H1 (cell line): Measurements from ENCODE around the gene ADD1. TPM values are rescaled to one million over a fixed set of nuclear protein-coding genes. Genes with fewer than 3 reads are reported as not detected.

Source experiments
- CTCF ChIA-PET: fragments of 300-600 bp; sonication (Branson Sonifier 250); formaldehyde crosslinking; loops from one replicate; lab custom pipeline; 2021; ENCODE audit not compliant: partially characterized antibody; lab: Charles Lee
- POLR2A ChIA-PET: fragments of 300-600 bp; sonication (Branson Sonifier 250); formaldehyde crosslinking; loops from one replicate; lab custom pipeline; 2021; ENCODE audit warnings: inconsistent platforms; ENCODE audit not compliant: partially characterized antibody; lab: Charles Lee
- DNase-seq, 2 experiments: peaks; one replicate each; pipeline versions ENCODE4 v3.0.0 to v3.0.0-alpha.2; 2010 to 2022; ENCODE audit warnings: low spot score in 2 of 2, low read depth in 1 of 2, mixed read lengths in 1 of 2
- FAIRE-seq: peaks from 2 replicates; lab custom pipeline; 2011; peaks lifted over from hg19 to GRCh38; lab: Jason Lieb, UNC
- H2AFZ ChIP-seq: 2 replicates; pipeline ENCODE4 v1.8.1; 2012; ENCODE audit warnings: low read length, inconsistent platforms
- H2AK5ac ChIP-seq: 2 replicates; pipeline ENCODE4 v1.6.1; 2013; ENCODE audit warnings: low read depth, low read length
- H2BK120ac ChIP-seq: replicated peaks from 2 replicates; pipeline ENCODE3; 2013; ENCODE audit warnings: low read depth, low read length, inconsistent platforms
- H2BK12ac ChIP-seq: 2 replicates; pipeline ENCODE4 v1.6.1; 2013; ENCODE audit warnings: low read depth, low read length
- H2BK15ac ChIP-seq: 2 replicates; pipeline ENCODE4 v1.6.1; 2013; ENCODE audit warnings: low read length
- H2BK20ac ChIP-seq: 2 replicates; pipeline ENCODE4 v1.6.1; 2013; ENCODE audit warnings: low read length
- H2BK5ac ChIP-seq: 2 replicates; pipeline ENCODE4 v1.6.1; 2013; ENCODE audit warnings: low read depth, low read length
- H3K14ac ChIP-seq: 2 replicates; pipeline ENCODE4 v1.6.1; 2013; ENCODE audit warnings: inconsistent platforms; ENCODE audit not compliant: insufficient read length
- H3K18ac ChIP-seq: 2 replicates; pipeline ENCODE4 v1.6.1; 2013; ENCODE audit warnings: low read length; ENCODE audit errors: extremely low read depth
- H3K23ac ChIP-seq: 2 replicates; pipeline ENCODE4 v1.6.1; 2013; ENCODE audit warnings: inconsistent platforms; ENCODE audit not compliant: insufficient read length
- H3K23me2 ChIP-seq: 2 replicates; pipeline ENCODE4 v1.6.1; 2013; ENCODE audit warnings: low read depth, low read length
- H3K27ac ChIP-seq: 2 replicates; pipeline ENCODE4 v1.6.1; 2011; ENCODE audit warnings: low read depth, low read length, inconsistent platforms
- H3K27me3 ChIP-seq, 4 experiments: replicated peaks in 1 of 4; 1 replicate in 1 of 4; 2 replicates in 3 of 4; pipeline versions ENCODE4 v1.6.1 to v1.8.1; 2011 to 2013; ENCODE audit warnings: low read length in 3 of 4, mild to moderate bottlenecking in 3 of 4, inconsistent platforms in 2 of 4, mixed read lengths in 2 of 4, moderate library complexity in 1 of 4; ENCODE audit not compliant: control insufficient read depth in 3 of 4, insufficient read depth in 3 of 4; ENCODE audit errors: extremely low read depth in 1 of 4
- H3K36me3 ChIP-seq, 4 experiments: 2 replicates each; pipeline versions ENCODE4 v1.6.1 to v1.8.1; 2011 to 2013; ENCODE audit warnings: mild to moderate bottlenecking in 4 of 4, low read length in 3 of 4, moderate library complexity in 2 of 4, control low read depth in 1 of 4, inconsistent platforms in 1 of 4; ENCODE audit not compliant: insufficient read depth in 4 of 4, control insufficient read depth in 2 of 4
- H3K4ac ChIP-seq: replicated peaks from 2 replicates; pipeline ENCODE3; 2013; ENCODE audit warnings: low read length, low read depth, mixed read lengths, inconsistent platforms; ENCODE audit not compliant: insufficient read length
- H3K4me1 ChIP-seq, 4 experiments: replicated peaks in 1 of 4; 1 replicate in 1 of 4; 2 replicates in 3 of 4; pipeline versions ENCODE4 v1.6.1 to v1.8.1; 2011 to 2013; ENCODE audit warnings: low read length in 3 of 4, inconsistent platforms in 2 of 4, mixed read lengths in 1 of 4; ENCODE audit not compliant: insufficient read depth in 4 of 4, control insufficient read depth in 3 of 4
- H3K4me2 ChIP-seq, 2 experiments: 2 replicates each; pipeline versions ENCODE4 v1.6.1 to v1.8.1; 2011 to 2013; ENCODE audit warnings: low read depth in 2 of 2, low read length in 2 of 2, control low read depth in 1 of 2, inconsistent platforms in 1 of 2, mild to moderate bottlenecking in 1 of 2; ENCODE audit not compliant: insufficient read depth in 1 of 2
- H3K4me3 ChIP-seq, 4 experiments: fragments of 200-600, 300-600 bp in 1 of 4; sonication (generic), shearing (Covaris generic), sonication (Bioruptor Twin) in 1 of 4; 2 replicates each; pipeline versions ENCODE4 v1.5.1 to v1.8.1; 2011 to 2016; ENCODE audit warnings: low read length in 4 of 4, low read depth in 3 of 4, control low read depth in 2 of 4, inconsistent platforms in 2 of 4, mild to moderate bottlenecking in 2 of 4, mixed read lengths in 1 of 4, moderate library complexity in 1 of 4; ENCODE audit not compliant: insufficient read depth in 2 of 4; ENCODE audit errors: extremely low read depth in 1 of 4
- H3K56ac ChIP-seq: replicated peaks from 2 replicates; pipeline ENCODE3; 2013; ENCODE audit warnings: low read depth, mild to moderate bottlenecking, mixed read lengths, low read length, inconsistent platforms; ENCODE audit not compliant: insufficient read length
- H3K79me1 ChIP-seq: 2 replicates; pipeline ENCODE4 v1.6.1; 2013; ENCODE audit warnings: low read depth, low read length, control low read depth
- H3K79me2 ChIP-seq, 2 experiments: 2 replicates each; pipeline versions ENCODE4 v1.6.1 to v1.8.1; 2012 to 2013; ENCODE audit warnings: low read length in 2 of 2, mild to moderate bottlenecking in 2 of 2, inconsistent platforms in 1 of 2; ENCODE audit not compliant: insufficient read depth in 2 of 2, control insufficient read depth in 1 of 2
- H3K9ac ChIP-seq, 4 experiments: replicated peaks in 1 of 4; 1 replicate in 1 of 4; 2 replicates in 3 of 4; pipeline versions ENCODE4 v1.6.1 to v1.8.1; 2011 to 2013; ENCODE audit warnings: low read depth in 3 of 4, low read length in 3 of 4, control low read depth in 2 of 4, mild to moderate bottlenecking in 2 of 4, moderate library complexity in 2 of 4, inconsistent platforms in 1 of 4; ENCODE audit errors: extremely low read depth in 1 of 4
- H3K9me3 ChIP-seq, 2 experiments: 2 replicates each; pipeline versions ENCODE4 v1.6.1 to v1.8.1; 2012 to 2013; ENCODE audit warnings: mild to moderate bottlenecking in 2 of 2, moderate library complexity in 2 of 2, control low read depth in 1 of 2, inconsistent platforms in 1 of 2, low read depth in 1 of 2, low read length in 1 of 2, mixed read lengths in 1 of 2; ENCODE audit not compliant: insufficient read depth in 2 of 2
- H4K20me1 ChIP-seq, 2 experiments: replicated peaks in 1 of 2; 2 replicates each; pipeline versions ENCODE3 to v1.8.1; 2011 to 2013; ENCODE audit warnings: inconsistent platforms in 2 of 2, low read length in 2 of 2, mild to moderate bottlenecking in 1 of 2; ENCODE audit not compliant: insufficient read depth in 2 of 2, control insufficient read depth in 1 of 2
- H4K5ac ChIP-seq: 2 replicates; pipeline ENCODE4 v1.6.1; 2013; ENCODE audit warnings: low read length, low read depth, mixed read lengths, inconsistent platforms; ENCODE audit not compliant: insufficient read length
- H4K8ac ChIP-seq: 2 replicates; pipeline ENCODE4 v1.8.0; 2013; ENCODE audit warnings: mild to moderate bottlenecking, moderate library complexity, low read length, inconsistent platforms; ENCODE audit not compliant: insufficient read depth; ENCODE audit errors: extremely low read depth
- H4K91ac ChIP-seq: replicated peaks from 2 replicates; pipeline ENCODE3; 2013; ENCODE audit warnings: low read length, mixed read lengths, inconsistent platforms; ENCODE audit not compliant: insufficient read length
- ATF3 ChIP-seq: IDR thresholded peaks from 2 replicates; pipeline ENCODE4 v1.6.1; 2011; ENCODE audit warnings: low read depth, mild to moderate bottlenecking, low read length; ENCODE audit not compliant: insufficient read depth
- BACH1 ChIP-seq: IDR thresholded peaks from 2 replicates; pipeline ENCODE4 v1.6.1; 2012; ENCODE audit warnings: low read length, improper control_type of control experiment
- BCL11A ChIP-seq, 2 experiments: IDR thresholded peaks; one replicate each; pipeline ENCODE4 v1.6.1; 2011; ENCODE audit warnings: low read depth in 2 of 2, low read length in 2 of 2, mild to moderate bottlenecking in 2 of 2
- CBX5 ChIP-seq: fragments of 300-800, 300-1000 bp; sonication (generic); IDR thresholded peaks from 2 replicates; pipeline ENCODE4 v1.7.1; 2016; ENCODE audit warnings: antibody characterized with exemption, low read length, low read depth
- CHD1 ChIP-seq: IDR thresholded peaks from 2 replicates; pipeline ENCODE4 v1.6.1; 2012; ENCODE audit warnings: low read depth, low read length, improper control_type of control experiment
- FOSL1 ChIP-seq: IDR thresholded peaks from 2 replicates; pipeline ENCODE4 v1.6.1; 2011; ENCODE audit warnings: mild to moderate bottlenecking, low read depth, low read length, moderate library complexity; ENCODE audit not compliant: insufficient read depth
- NRF1 ChIP-seq: IDR thresholded peaks from 2 replicates; pipeline ENCODE4 v1.6.1; 2011; ENCODE audit warnings: mild to moderate bottlenecking, low read depth, low read length, improper control_type of control experiment
- RAD21 ChIP-seq, 2 experiments: IDR thresholded peaks in 1 of 2; conservative IDR thresholded peaks in 1 of 2; 2 replicates each; pipeline ENCODE4 v1.6.1; 2011; ENCODE audit warnings: low read depth in 2 of 2, low read length in 2 of 2, improper control_type of control experiment in 1 of 2, inconsistent platforms in 1 of 2, mild to moderate bottlenecking in 1 of 2, moderate library complexity in 1 of 2
- RFX5 ChIP-seq: IDR thresholded peaks from 2 replicates; pipeline ENCODE4 v1.6.1; 2011; ENCODE audit warnings: low read depth, low read length, improper control_type of control experiment, borderline replicate concordance
- SIRT6 ChIP-seq: IDR thresholded peaks from one replicate; pipeline ENCODE4 v1.7.1; 2012; ENCODE audit warnings: low read length, inconsistent platforms
- TAF1 ChIP-seq: IDR thresholded peaks from 2 replicates; pipeline ENCODE4 v1.6.1; 2011; ENCODE audit warnings: mild to moderate bottlenecking, low read depth, low read length
- TBP ChIP-seq: IDR thresholded peaks from 2 replicates; pipeline ENCODE4 v1.6.1; 2011; ENCODE audit warnings: low read depth, low read length, improper control_type of control experiment
- WGBS, 2 experiments: shearing (Covaris generic) in 1 of 2; methylation state at CpG; one replicate each; pipeline versions ENCODE4 v1.1.6 to v1.1.7; 2013 to 2015; ENCODE audit warnings: low lambda C conversion rate in 2 of 2, mixed read lengths in 2 of 2, inconsistent platforms in 1 of 2, low coverage in 1 of 2, missing lambda C conversion rate in 1 of 2; ENCODE audit not compliant: insufficient replicate concordance in 2 of 2, insufficient coverage in 1 of 2, insufficient read length in 1 of 2; ENCODE audit errors: extremely low coverage in 1 of 2, missing lambda C conversion rate in 1 of 2; 5-methylcytosine and 5-hydroxymethylcytosine counted together
- polyA plus RNA-seq, 7 experiments: library from polyadenylated mRNA; depleted of rRNA in 3 of 7; stranded (reverse) in 5 of 7; unstranded in 2 of 7; fragments of >200 nt in 5 of 7; fragments of 200-250 nt in 2 of 7; gene quantifications; 1 replicate in 5 of 7; 2 replicates in 1 of 7; 4 replicates in 1 of 7; pipeline versions ENCODE4 v1.2.1 to v1.2.3, GENCODE V29; 2011 to 2013; ENCODE audit warnings: missing spikeins in 2 of 7, mixed read lengths in 2 of 7
- total RNA-seq: library from RNA; stranded (reverse); fragmentation: NEBNext Ultra II Directional; extraction: Animal tissue kit (Norgen Biotek cat#: 25700); gene quantifications from 2 replicates; pipeline ENCODE4 v1.2.1, GENCODE V29; 2021

Gene ADD1
- total and polyA plus RNA-seq, 2 of the 8 experiments (the other 6 are each of a cell fraction or from before 2014, with no cell fraction given), result 113 to 143 TPM

GRCh38 chr4:2968381-2968780 is 124.7 kb downstream of the ADD1 start:
- TF ChIP-seq RFX5, result no peak
- TF ChIP-seq FOSL1, result no peak
- TF ChIP-seq NRF1, result no peak
- no peak for TF ChIP-seq CHD1
- TF ChIP-seq TAF1, result no peak
- TF ChIP-seq BACH1, result no peak
- TF ChIP-seq TBP, result no peak
- no peak for TF ChIP-seq ATF3
- TF ChIP-seq RAD21 (IDR thresholded peaks at IDR 0.05 in 1 of 2, conservative IDR thresholded peaks at IDR 0.05 in 1 of 2; ENCODE audit: low read depth in 2 of 2, low read length in 2 of 2), result no peak
- TF ChIP-seq CBX5, result no peak
- no peak for TF ChIP-seq SIRT6
- TF ChIP-seq BCL11A (IDR thresholded peaks at IDR 0.05; ENCODE audit: low read depth in 2 of 2, low read length in 2 of 2), result no peak
- Histone ChIP-seq H2BK5ac (no peak overlapping the region), H4K8ac (no peak overlapping the region), H3K27ac (no peak overlapping the region), H2AFZ (no peak overlapping the region), H3K56ac (no peak overlapping the region), H3K9ac (no peak overlapping the region), H3K27me3 (peaks cover 0 to 7% (median 6%) of the 10 kb centered on the region in 4 experiments; a peak in 4 of 7 replicates), H3K36me3 (no peaks in the 10 kb centered on the region), H2BK120ac (no peak overlapping the region), H2BK20ac (no peak overlapping the region), H4K91ac (no peak overlapping the region), H3K9me3 (no peaks in the 10 kb centered on the region), H3K4me2 (no peak overlapping the region), H3K4me3 (no peak overlapping the region), H3K18ac (no peak overlapping the region), H2AK5ac (no peak overlapping the region), H3K23me2 (peaks cover 6% of the 10 kb centered on the region; the same call in 1 of the 2 replicates), H4K20me1 (no peaks in the 10 kb centered on the region), H3K23ac (no peak overlapping the region), H3K4ac (no peak overlapping the region), H4K5ac (no peak overlapping the region), H3K4me1 (peaks cover 0 to 3% (median 1%) of the 10 kb centered on the region in 4 experiments; a peak in 3 of 7 replicates), H2BK15ac (no peak overlapping the region), H3K14ac (no peak overlapping the region), H3K79me1 (no peaks in the 10 kb centered on the region), H2BK12ac (no peak overlapping the region), H3K79me2 (no peaks in the 10 kb centered on the region)
- ChIA-PET POLR2A (interaction anchor here (1.5 kb wide), 1 partner anchor 10 kb away, joined by 3 read pairs; no protein-coding TSS in a partner anchor), CTCF (interaction anchor here (1.5 to 6.4 kb wide), 2 partner anchors 11 to 12 kb away, joined by 5 to 60 read pairs; no protein-coding TSS in a partner anchor)
- FAIRE-seq (no peak), DNase-seq (no peak)
- 77% methylated on average over 3 of the region's 3 CpGs; no CpG with 5 or more reads in 1 of the 2 experiments for WGBS, 2 experiments
